HG03064 (cell line): Measurements from ENCODE around the gene BARX1.
"Not testable (repeated sequence)": the region's sequence is repeated elsewhere in the genome, so short reads cannot be mapped to it uniquely, and the experiment has no call there.

Experiments
- ATAC-seq: cut with Tn5 transposase; IDR thresholded peaks from one replicate; pipeline ENCODE4 v1.9.1; 2021; ENCODE audit warnings: low read depth; ENCODE audit not compliant: unreplicated experiment

BARX1 gene

GRCh38 chr9:93955111-93955980, at the start of gene BARX1:
Gene BARX1, minus strand, starts transcription at chr9:93955355. Its CDS starts 209 bp downstream, at chr9:93955146.
- ATAC-seq, result no peak

GRCh38 chr9:94002316-94003140, 47.4 kb upstream of the BARX1 start:
- no peak for ATAC-seq

GRCh38 chr9:93996863-93997262, 41.7 kb upstream of the BARX1 start:
- no peak for ATAC-seq

GRCh38 chr9:93996367-93996766, 41.2 kb upstream of the BARX1 start:
- ATAC-seq, result no peak

GRCh38 chr9:93994545-93994944, 39.4 kb upstream of the BARX1 start:
- ATAC-seq, result no peak

- no peak for ATAC-seq
Measured at GRCh38 chr9:93994132-93994531, 39.0 kb upstream of the BARX1 start.

- ATAC-seq, result no peak
Measured at GRCh38 chr9:93992830-93993229, 37.7 kb upstream of the BARX1 start.

GRCh38 chr9:93990448-93990847, 35.3 kb upstream of the BARX1 start:
- ATAC-seq, result no peak

GRCh38 chr9:93988056-93988455, 32.9 kb upstream of the BARX1 start:
- ATAC-seq, result no peak

- no peak for ATAC-seq
Measured at GRCh38 chr9:93984860-93985259, 29.7 kb upstream of the BARX1 start.

- no peak for ATAC-seq
Measured at GRCh38 chr9:93983875-93984274, 28.7 kb upstream of the BARX1 start.

GRCh38 chr9:93979721-93980120, 24.6 kb upstream of the BARX1 start:
- ATAC-seq, result no peak

- no peak for ATAC-seq
Measured at GRCh38 chr9:93978551-93978950, 23.4 kb upstream of the BARX1 start.

GRCh38 chr9:93976973-93977372, 21.8 kb upstream of the BARX1 start:
- no peak for ATAC-seq

GRCh38 chr9:93976081-93976480, 20.9 kb upstream of the BARX1 start:
- ATAC-seq, result no peak

- ATAC-seq, result no peak
Measured at GRCh38 chr9:93975262-93975661, 20.1 kb upstream of the BARX1 start.

- no peak for ATAC-seq
Measured at GRCh38 chr9:93974151-93974550, 19.0 kb upstream of the BARX1 start.

GRCh38 chr9:93972655-93973054, 17.5 kb upstream of the BARX1 start:
- ATAC-seq, result not testable (repeated sequence)

- no peak for ATAC-seq
Measured at GRCh38 chr9:93969328-93969661, 14.1 kb upstream of the BARX1 start.

- no peak for ATAC-seq
Measured at GRCh38 chr9:93968451-93969327, 13.5 kb upstream of the BARX1 start.
